Sigmoid colon (tissue), 4 donors: ENCODE measurements around the gene DDR1.

Experiments
- EP300 ChIP-seq, 4 donors: sonication (generic); formaldehyde crosslinking; IDR thresholded peaks; one replicate each; pipeline ENCODE4 v1.6.1; 2017; ENCODE audit warnings: antibody characterized with exemption in 4 of 4
- POLR2A ChIP-seq, 2 donors: fragments of 450-650 bp; IDR thresholded peaks; one replicate each; pipeline ENCODE4 v1.6.1; 2016; ENCODE audit warnings: antibody characterized with exemption in 2 of 2, mild to moderate bottlenecking in 2 of 2, moderate library complexity in 2 of 2
- POLR2AphosphoS5 ChIP-seq, 4 donors: sonication (generic); formaldehyde crosslinking; IDR thresholded peaks; one replicate each; pipeline ENCODE4 v1.6.1; 2017; ENCODE audit warnings: antibody characterized with exemption in 4 of 4
- TF ChIP-seq, protein P1 (sequence below), 4 experiments: fragments of 450-650 bp in 3 of 4; fragments of 200-600 bp in 1 of 4; IDR thresholded peaks; one replicate each; pipeline ENCODE4 v1.5.1; 2016 to 2019; ENCODE audit warnings: antibody characterized with exemption in 4 of 4, mild to moderate bottlenecking in 3 of 4, moderate library complexity in 2 of 4

DNA sequence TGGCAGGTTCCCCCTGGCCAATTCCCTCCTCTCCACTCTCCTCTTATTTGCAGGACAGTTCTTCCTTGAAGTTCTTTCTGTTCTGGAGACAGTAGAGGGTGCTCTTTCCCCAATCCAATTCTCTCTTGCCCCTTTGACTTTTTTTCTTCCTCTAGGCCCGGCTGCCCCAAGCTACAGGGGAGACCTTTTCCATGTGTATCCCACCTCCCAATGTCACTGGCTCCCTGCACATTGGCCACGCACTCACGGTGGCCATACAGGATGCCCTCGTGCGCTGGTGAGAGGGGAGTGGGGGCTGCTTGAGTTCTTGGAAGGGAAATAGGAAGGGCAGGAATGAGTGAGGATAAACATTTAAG lies 31.2 kb downstream of the DDR1 start:
- TF ChIP-seq EP300 (IDR thresholded peaks at IDR 0.05) = no peak
- TF ChIP-seq, protein P1, sequence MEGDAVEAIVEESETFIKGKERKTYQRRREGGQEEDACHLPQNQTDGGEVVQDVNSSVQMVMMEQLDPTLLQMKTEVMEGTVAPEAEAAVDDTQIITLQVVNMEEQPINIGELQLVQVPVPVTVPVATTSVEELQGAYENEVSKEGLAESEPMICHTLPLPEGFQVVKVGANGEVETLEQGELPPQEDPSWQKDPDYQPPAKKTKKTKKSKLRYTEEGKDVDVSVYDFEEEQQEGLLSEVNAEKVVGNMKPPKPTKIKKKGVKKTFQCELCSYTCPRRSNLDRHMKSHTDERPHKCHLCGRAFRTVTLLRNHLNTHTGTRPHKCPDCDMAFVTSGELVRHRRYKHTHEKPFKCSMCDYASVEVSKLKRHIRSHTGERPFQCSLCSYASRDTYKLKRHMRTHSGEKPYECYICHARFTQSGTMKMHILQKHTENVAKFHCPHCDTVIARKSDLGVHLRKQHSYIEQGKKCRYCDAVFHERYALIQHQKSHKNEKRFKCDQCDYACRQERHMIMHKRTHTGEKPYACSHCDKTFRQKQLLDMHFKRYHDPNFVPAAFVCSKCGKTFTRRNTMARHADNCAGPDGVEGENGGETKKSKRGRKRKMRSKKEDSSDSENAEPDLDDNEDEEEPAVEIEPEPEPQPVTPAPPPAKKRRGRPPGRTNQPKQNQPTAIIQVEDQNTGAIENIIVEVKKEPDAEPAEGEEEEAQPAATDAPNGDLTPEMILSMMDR (IDR thresholded peaks at IDR 0.05) = peak; percentile 52 to 72 (median 56)
- no peak for TF ChIP-seq POLR2AphosphoS5 (IDR thresholded peaks at IDR 0.05)
- TF ChIP-seq POLR2A (IDR thresholded peaks at IDR 0.05) = no peak
